Measurements from ENCODE around the gene SCAPER. TPM values are rescaled to one million over a fixed set of nuclear protein-coding genes. Genes with fewer than 3 reads are reported as not detected.
A peak's percentile ranks its signal among the peaks of the same experiment; 100 is the strongest.

Gene SCAPER
- total RNA-seq, 1 experiment from 2014 or later, result 21.5 TPM

- no peak overlapping the region for H3K27ac ChIP-seq (ENCODE audit: low read depth, low read length, poor library complexity, severe bottlenecking)
- ChIA-PET CTCF (no interaction called here), POLR2A (ENCODE audit: low non-redundant PET) (no interaction called here)
- DNase-seq (ENCODE audit: low spot score), result no peak
- TF ChIP-seq EZH2 (IDR thresholded peaks at IDR 0.05; ENCODE audit: borderline replicate concordance, low read depth, low read length, poor library complexity, severe bottlenecking) (no peak), CTCF (conservative IDR thresholded peaks at IDR 0.05; ENCODE audit: low read depth, low read length) (no peak)
- intact Hi-C loops (cut with micrococcal nuclease; ENCODE audit: unreplicated experiment), result loop anchor here (5.0 to 10.0 kb wide), 3 partner anchors 95 to 512 kb away; no protein-coding TSS in a partner anchor
- H3K4me1 ChIP-seq (ENCODE audit: insufficient read depth, low read length, poor library complexity, severe bottlenecking), result peaks cover 20% of the 10 kb centered on the region
- H3K4me3 ChIP-seq (ENCODE audit: low read depth, low read length, poor library complexity, severe bottlenecking), result no peak overlapping the region
- H3K9me3 ChIP-seq (ENCODE audit: low read depth, low read length, poor library complexity, severe bottlenecking), result no peaks in the 10 kb centered on the region
- H3K36me3 ChIP-seq (ENCODE audit: insufficient read depth, low read length, poor library complexity, severe bottlenecking), result no peaks in the 10 kb centered on the region
- no TSS peak for BruUV-seq (replicated peaks)
- H3K27me3 ChIP-seq (replicated peaks; ENCODE audit: insufficient read depth, low read depth, low read length, poor library complexity), result peaks cover 11% of the 10 kb centered on the region
Measured at GRCh38 chr15:76332796-76333195, 572.3 kb downstream of the SCAPER start.

DNA sequence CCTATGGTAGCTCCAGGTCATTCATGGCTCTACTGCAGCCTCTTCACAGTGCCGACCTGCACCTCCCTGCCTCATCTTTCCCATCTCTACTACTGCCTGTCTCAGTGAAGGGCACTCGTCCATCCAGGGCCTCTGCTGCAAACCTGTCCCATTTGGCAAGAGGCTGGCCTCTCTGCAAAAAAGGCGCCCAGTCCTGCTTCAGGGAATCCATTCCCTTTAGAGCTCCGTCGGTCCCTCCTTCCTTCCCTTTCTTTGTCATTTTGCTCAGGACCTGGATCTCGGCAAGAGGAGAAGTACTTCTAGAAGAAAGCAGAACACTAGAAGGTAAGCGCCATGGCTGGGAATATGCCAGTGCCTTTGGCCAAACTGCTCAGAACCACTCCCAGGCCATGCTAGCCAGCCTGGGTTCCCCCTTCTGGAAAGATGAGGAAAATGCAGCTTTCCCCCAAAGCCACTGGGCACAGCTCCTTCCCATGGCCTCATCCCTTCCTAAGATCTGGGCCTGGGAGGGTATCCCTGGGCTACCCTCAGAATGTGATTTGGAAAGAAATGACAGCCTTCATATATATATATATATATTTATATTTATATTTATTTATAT, 575.0 kb downstream of the SCAPER start:
- Histone ChIP-seq H3K9me3 (ENCODE audit: low read depth, low read length, poor library complexity, severe bottlenecking) (no peaks in the 10 kb centered on the region), H3K27me3 (replicated peaks; ENCODE audit: insufficient read depth, low read depth, low read length, poor library complexity) (peaks cover 10% of the 10 kb centered on the region), H3K27ac (ENCODE audit: low read depth, low read length, poor library complexity, severe bottlenecking) (no peak overlapping the region), H3K4me3 (ENCODE audit: low read depth, low read length, poor library complexity, severe bottlenecking) (no peak overlapping the region), H3K4me1 (ENCODE audit: insufficient read depth, low read length, poor library complexity, severe bottlenecking) (peaks cover under 1% of the 10 kb centered on the region), H3K36me3 (ENCODE audit: insufficient read depth, low read length, poor library complexity, severe bottlenecking) (no peaks in the 10 kb centered on the region)
- intact Hi-C loops (cut with micrococcal nuclease; ENCODE audit: unreplicated experiment), result loop anchor here (5.0 to 10.0 kb wide), 3 partner anchors 93 to 515 kb away; no protein-coding TSS in a partner anchor
- ChIA-PET POLR2A (ENCODE audit: low non-redundant PET) (no interaction called here), CTCF (interaction anchor here (0.5 to 1.0 kb wide), 5 partner anchors 59 to 144 kb away, joined by 4 to 14 read pairs (median 7); no protein-coding TSS in a partner anchor)
- TF ChIP-seq EZH2 (IDR thresholded peaks at IDR 0.05; ENCODE audit: borderline replicate concordance, low read depth, low read length, poor library complexity, severe bottlenecking) (no peak), CTCF (conservative IDR thresholded peaks at IDR 0.05; ENCODE audit: low read depth, low read length) (peak; percentile 62)
- BruUV-seq (replicated peaks), result no TSS peak
- peak; percentile 71 for DNase-seq (ENCODE audit: low spot score)

DNA sequence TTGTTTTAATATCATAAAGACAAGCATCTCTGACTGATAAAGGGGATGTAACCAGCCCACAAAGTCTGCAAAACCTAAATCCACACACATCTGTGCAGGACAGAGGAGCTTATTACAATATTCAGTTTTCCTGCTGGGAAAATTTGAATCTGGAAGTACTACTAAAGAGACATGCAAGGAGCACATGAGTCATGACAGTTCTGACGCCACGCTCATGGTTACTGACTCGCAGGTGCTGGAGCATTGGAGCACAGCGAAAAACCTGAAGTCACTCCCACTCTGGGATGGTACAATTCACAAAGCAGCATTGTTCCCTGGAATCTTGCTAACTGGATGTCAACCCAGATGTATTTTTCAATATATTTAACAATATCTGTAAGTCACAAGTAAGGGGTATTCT, 576.2 kb downstream of the SCAPER start:
- ChIA-PET POLR2A (ENCODE audit: low non-redundant PET) (no interaction called here), CTCF (no interaction called here)
- peaks cover 6% of the 10 kb centered on the region for H3K4me1 ChIP-seq (ENCODE audit: insufficient read depth, low read length, poor library complexity, severe bottlenecking)
- no peak for DNase-seq (ENCODE audit: low spot score)
- no peaks in the 10 kb centered on the region for H3K36me3 ChIP-seq (ENCODE audit: insufficient read depth, low read length, poor library complexity, severe bottlenecking)
- no peaks in the 10 kb centered on the region for H3K9me3 ChIP-seq (ENCODE audit: low read depth, low read length, poor library complexity, severe bottlenecking)
- no peak overlapping the region for H3K27ac ChIP-seq (ENCODE audit: low read depth, low read length, poor library complexity, severe bottlenecking)
- H3K27me3 ChIP-seq (replicated peaks; ENCODE audit: insufficient read depth, low read depth, low read length, poor library complexity), result peaks cover 10% of the 10 kb centered on the region
- TF ChIP-seq CTCF (conservative IDR thresholded peaks at IDR 0.05; ENCODE audit: low read depth, low read length) (no peak), EZH2 (IDR thresholded peaks at IDR 0.05; ENCODE audit: borderline replicate concordance, low read depth, low read length, poor library complexity, severe bottlenecking) (no peak)
- intact Hi-C loops (cut with micrococcal nuclease; ENCODE audit: unreplicated experiment), result no loop called here
- BruUV-seq (replicated peaks), result no TSS peak
- no peak overlapping the region for H3K4me3 ChIP-seq (ENCODE audit: low read depth, low read length, poor library complexity, severe bottlenecking)
